ENCODE measurements around the gene SSR2.
A peak's percentile ranks its signal among the peaks of the same experiment; 100 is the strongest.

GRCh38 chr1:155973723-155974122, 47.0 kb downstream of the SSR2 start:
- no peak for TF ChIP-seq CTCF (IDR thresholded peaks at IDR 0.05)
- peak; percentile 24 to 25 for TF ChIP-seq POLR2AphosphoS5 (IDR thresholded peaks at IDR 0.05)

Data from esophagus muscularis mucosa (tissue), 3 donors.